ENCODE data around the gene MACROD2.

Gene MACROD2

GRCh38 chr20:15742627-15743026 is 1747.3 kb downstream of the MACROD2 start:
- no peak for DNase-seq (ENCODE audit: low read depth in 3 of 3, low spot score in 1 of 3)

- DNase-seq (ENCODE audit: low read depth in 3 of 3, low spot score in 1 of 3): no peak
Measured at GRCh38 chr20:15756002-15756753, 1760.9 kb downstream of the MACROD2 start.

GRCh38 chr20:15756754-15757115 is 1761.4 kb downstream of the MACROD2 start:
- DNase-seq (ENCODE audit: low read depth in 3 of 3, low spot score in 1 of 3): no peak

GRCh38 chr20:15759594-15759993 is 1764.3 kb downstream of the MACROD2 start:
- DNase-seq (ENCODE audit: low read depth in 3 of 3, low spot score in 1 of 3): no peak

- DNase-seq (ENCODE audit: low read depth in 3 of 3, low spot score in 1 of 3): no peak
Measured at GRCh38 chr20:15760001-15760621, 1764.8 kb downstream of the MACROD2 start.

GRCh38 chr20:15763366-15763765 is 1768.0 kb downstream of the MACROD2 start:
- no peak for DNase-seq (ENCODE audit: low read depth in 3 of 3, low spot score in 1 of 3)

- DNase-seq (ENCODE audit: low read depth in 3 of 3, low spot score in 1 of 3): no peak
Measured at GRCh38 chr20:15767586-15767985, 1772.3 kb downstream of the MACROD2 start.

GRCh38 chr20:15767999-15768741 is 1772.9 kb downstream of the MACROD2 start:
- DNase-seq (ENCODE audit: low read depth in 3 of 3, low spot score in 1 of 3): no peak

- no peak for DNase-seq (ENCODE audit: low read depth in 3 of 3, low spot score in 1 of 3)
Measured at GRCh38 chr20:15772826-15773225, 1777.5 kb downstream of the MACROD2 start.

- no peak for DNase-seq (ENCODE audit: low read depth in 3 of 3, low spot score in 1 of 3)
Measured at GRCh38 chr20:15774926-15775325, 1779.6 kb downstream of the MACROD2 start.

- DNase-seq (ENCODE audit: low read depth in 3 of 3, low spot score in 1 of 3): no peak
Measured at GRCh38 chr20:15776770-15777466, 1781.6 kb downstream of the MACROD2 start.

- no peak for DNase-seq (ENCODE audit: low read depth in 3 of 3, low spot score in 1 of 3)
Measured at GRCh38 chr20:15784020-15784419, 1788.7 kb downstream of the MACROD2 start.

GRCh38 chr20:15789079-15789478 is 1793.8 kb downstream of the MACROD2 start:
- DNase-seq (ENCODE audit: low read depth in 3 of 3, low spot score in 1 of 3): no peak

GRCh38 chr20:15792855-15793254 is 1797.5 kb downstream of the MACROD2 start:
- DNase-seq (ENCODE audit: low read depth in 3 of 3, low spot score in 1 of 3): no peak

GRCh38 chr20:15794409-15794808 is 1799.1 kb downstream of the MACROD2 start:
- no peak for DNase-seq (ENCODE audit: low read depth in 3 of 3, low spot score in 1 of 3)

GRCh38 chr20:15795305-15796019 is 1800.1 kb downstream of the MACROD2 start:
- DNase-seq (ENCODE audit: low read depth in 3 of 3, low spot score in 1 of 3): no peak

- no peak for DNase-seq (ENCODE audit: low read depth in 3 of 3, low spot score in 1 of 3)
Measured at GRCh38 chr20:15799871-15800270, 1804.6 kb downstream of the MACROD2 start.

- no peak for DNase-seq (ENCODE audit: low read depth in 3 of 3, low spot score in 1 of 3)
Measured at GRCh38 chr20:15802020-15802419, 1806.7 kb downstream of the MACROD2 start.

- DNase-seq (ENCODE audit: low read depth in 3 of 3, low spot score in 1 of 3): no peak
Measured at GRCh38 chr20:15805154-15805553, 1809.8 kb downstream of the MACROD2 start.

- no peak for DNase-seq (ENCODE audit: low read depth in 3 of 3, low spot score in 1 of 3)
Measured at GRCh38 chr20:15806105-15806504, 1810.8 kb downstream of the MACROD2 start.

- no peak for DNase-seq (ENCODE audit: low read depth in 3 of 3, low spot score in 1 of 3)
Measured at GRCh38 chr20:15807271-15807670, 1812.0 kb downstream of the MACROD2 start.
